ENCODE measurements around the gene ZNF91.
A peak's percentile ranks its signal among the peaks of the same experiment; 100 is the strongest.
"Not testable (repeated sequence)": the region's sequence is repeated elsewhere in the genome, so short reads cannot be mapped to it uniquely, and the experiment has no call there.

Gene ZNF91

GRCh38 chr19:23395722-23396117 lies 449 bp upstream of the ZNF91 start:
- not testable (repeated sequence) for DNase-seq (ENCODE audit: low spot score)

- DNase-seq (ENCODE audit: low spot score) = peak; percentile 25
Measured at GRCh38 chr19:23394511-23394910, 760 bp downstream of the ZNF91 start.

- DNase-seq (ENCODE audit: low spot score) = no peak
Measured at GRCh38 chr19:23393121-23393520, 2.1 kb downstream of the ZNF91 start.

DNA sequence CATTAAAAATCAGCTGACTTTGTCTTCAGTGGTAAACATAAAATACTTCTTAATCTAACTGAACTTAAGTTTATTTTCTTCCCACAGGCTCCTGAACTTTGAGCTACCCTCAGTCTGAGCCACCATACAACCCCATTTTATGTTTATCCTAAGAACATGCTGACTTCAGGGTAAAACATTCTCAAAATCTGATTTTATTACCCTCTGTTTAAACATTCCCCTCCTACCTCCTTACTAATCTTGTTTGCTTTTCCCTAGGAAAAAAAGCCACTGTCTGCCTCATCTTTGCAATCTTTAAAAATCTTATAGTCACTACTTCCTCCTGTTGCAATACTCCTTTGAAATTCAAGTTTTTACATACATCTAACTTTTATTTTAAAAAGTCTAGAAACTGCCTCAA lies 4.0 kb downstream of the ZNF91 start:
- no peak for DNase-seq (ENCODE audit: low spot score)

DNA sequence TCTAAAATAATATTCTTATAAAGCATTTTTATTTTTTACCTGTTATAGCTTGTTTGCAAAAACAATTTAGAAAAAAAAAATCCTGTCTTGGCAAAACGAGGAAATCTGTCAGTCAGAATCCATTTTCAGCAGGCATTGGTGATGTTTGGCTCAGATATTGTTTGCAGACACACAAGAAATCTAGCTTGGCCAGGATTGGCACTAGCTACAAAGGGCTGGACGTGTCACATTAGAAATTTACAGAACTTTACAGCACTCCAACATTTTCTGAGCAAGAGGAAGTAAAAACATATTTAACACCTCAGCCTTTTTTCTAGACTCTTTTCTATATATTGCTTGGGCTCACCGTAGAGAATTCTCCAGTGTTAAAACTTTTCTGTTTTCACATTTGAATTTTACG lies 9.9 kb downstream of the ZNF91 start:
- no peak for DNase-seq (ENCODE audit: low spot score)

DNA sequence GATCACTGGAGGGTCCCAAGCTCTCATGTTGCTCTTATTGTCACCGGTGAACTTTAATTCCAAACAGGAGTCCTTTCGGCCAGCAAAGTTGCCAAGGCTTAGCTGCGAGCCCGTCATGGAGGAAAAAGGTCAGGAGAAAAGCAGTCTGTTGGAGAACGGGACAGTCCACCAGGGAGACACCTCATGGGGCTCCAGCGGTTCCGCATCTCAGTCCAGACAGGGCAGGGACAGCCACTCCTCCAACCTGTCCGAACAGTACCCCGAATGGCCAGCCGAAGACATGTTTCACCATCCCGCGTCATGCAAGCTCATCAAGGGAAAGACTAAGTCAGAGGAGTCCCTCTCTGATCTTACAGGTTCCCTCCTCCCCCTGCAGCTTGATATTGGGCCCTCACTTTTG lies 10.4 kb downstream of the ZNF91 start:
- DNase-seq (ENCODE audit: low spot score) = no peak

DNA sequence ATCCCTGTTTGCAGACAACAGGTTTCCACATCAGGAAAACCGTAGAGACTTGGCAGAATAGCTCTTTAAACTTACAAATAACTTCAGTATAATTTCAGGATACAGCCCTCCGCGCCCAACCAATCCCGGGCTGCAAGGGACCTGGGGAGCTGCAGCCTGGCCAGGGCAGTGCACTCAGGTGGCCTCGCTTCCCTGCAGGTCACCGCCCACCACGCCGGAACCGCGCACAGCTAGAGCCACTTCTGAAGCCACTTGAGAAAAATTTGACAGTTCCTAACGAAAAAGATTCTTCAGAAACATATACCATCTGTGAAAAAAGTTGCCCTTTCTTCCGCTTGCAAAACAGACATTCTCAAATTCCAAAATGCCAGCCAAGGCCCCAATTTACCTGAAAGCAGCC lies 11.1 kb downstream of the ZNF91 start:
- no peak for DNase-seq (ENCODE audit: low spot score)

GRCh38 chr19:23382955-23383354 lies 12.3 kb downstream of the ZNF91 start:
- DNase-seq (ENCODE audit: low spot score) = no peak

- DNase-seq (ENCODE audit: low spot score) = no peak
Measured at GRCh38 chr19:23381114-23381513, 14.2 kb downstream of the ZNF91 start.

DNA sequence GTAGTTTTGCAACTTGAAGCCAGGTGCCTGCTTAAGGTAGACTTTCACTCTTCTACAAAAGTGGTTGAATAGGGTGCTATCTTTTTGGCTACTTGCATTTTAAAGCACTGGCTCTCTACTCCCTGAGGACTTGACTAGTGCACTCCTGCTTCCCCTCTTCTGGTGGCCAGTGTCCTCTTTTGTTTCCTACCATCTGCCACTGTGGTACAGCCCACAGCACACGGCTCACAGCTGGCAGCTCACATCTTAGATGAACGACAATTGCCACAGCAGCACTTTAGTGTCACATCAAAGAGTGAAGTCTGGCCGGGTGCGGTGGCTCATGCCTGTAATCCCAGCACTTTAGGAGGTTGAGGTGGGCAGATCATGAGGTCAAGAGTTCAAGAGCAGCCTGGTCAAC lies 15.6 kb downstream of the ZNF91 start:
- not testable (repeated sequence) for DNase-seq (ENCODE audit: low spot score)

GRCh38 chr19:23378948-23379347 lies 16.3 kb downstream of the ZNF91 start:
- DNase-seq (ENCODE audit: low spot score) = no peak

GRCh38 chr19:23377276-23377675 lies 18.0 kb downstream of the ZNF91 start:
- DNase-seq (ENCODE audit: low spot score) = no peak

- DNase-seq (ENCODE audit: low spot score) = no peak
Measured at GRCh38 chr19:23366437-23366836, 28.8 kb downstream of the ZNF91 start.

DNA sequence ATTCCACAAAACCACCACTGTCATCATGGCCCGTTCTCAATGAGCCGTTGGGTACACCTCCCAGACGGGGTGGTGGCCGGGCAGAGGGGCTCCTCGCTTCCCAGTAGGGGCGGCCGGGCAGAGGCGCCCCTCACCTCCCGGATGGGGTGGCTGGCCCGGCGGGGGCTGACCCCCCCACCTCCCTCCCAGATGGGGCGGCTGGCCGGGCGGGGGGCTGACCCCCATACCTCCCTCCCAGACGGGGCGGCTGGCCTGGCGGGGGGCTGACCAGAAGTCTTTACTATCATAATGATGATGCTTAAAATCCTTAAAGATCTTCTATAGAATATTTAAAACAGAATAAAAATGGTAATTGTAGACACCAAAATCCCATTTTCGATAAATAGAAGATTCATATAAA lies 29.2 kb downstream of the ZNF91 start:
- DNase-seq (ENCODE audit: low spot score) = not testable (repeated sequence)

DNA sequence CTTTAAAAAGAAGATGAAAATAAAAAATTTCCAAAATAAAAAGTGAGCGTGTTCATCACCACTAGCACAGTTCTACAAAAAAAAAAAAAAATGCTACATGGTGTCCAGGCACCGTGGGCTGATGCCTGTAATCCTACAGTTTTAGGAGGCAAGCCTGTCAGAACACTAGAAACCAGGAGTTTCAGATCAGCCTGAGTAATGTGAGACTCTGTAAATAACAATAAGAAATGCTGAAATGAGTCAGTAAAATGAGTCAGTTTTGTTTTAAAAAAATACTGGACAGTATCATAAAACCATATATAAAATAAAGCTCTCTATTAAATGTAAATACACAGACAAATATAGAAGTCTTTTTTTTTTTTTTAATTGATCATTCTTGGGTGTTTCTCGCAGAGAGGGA lies 30.0 kb downstream of the ZNF91 start:
- DNase-seq (ENCODE audit: low spot score) = no peak

DNA sequence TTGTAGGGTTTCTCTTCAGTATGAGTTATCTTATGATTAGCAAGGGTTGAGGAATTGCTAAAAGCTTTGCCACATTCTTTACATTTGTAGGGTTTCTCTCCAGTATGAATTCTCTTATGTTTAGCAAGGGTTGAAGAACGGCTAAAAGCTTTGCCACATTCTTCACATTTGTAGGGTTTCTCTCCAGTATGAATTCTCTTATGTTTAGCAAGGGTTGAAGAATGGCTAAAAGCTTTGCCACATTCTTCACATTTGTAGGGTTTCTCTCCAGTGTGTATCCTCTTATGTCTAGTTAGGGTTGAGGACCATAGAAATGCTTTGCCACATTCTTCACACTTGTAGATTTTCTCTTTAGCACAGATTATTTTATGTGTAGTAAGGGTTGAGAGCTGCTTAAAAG lies 33.4 kb downstream of the ZNF91 start:
- DNase-seq (ENCODE audit: low spot score) = not testable (repeated sequence)

GRCh38 chr19:23351806-23352205 lies 43.5 kb downstream of the ZNF91 start:
- DNase-seq (ENCODE audit: low spot score) = no peak

GRCh38 chr19:23346696-23347095 lies 48.6 kb downstream of the ZNF91 start:
- DNase-seq (ENCODE audit: low spot score) = no peak

DNA sequence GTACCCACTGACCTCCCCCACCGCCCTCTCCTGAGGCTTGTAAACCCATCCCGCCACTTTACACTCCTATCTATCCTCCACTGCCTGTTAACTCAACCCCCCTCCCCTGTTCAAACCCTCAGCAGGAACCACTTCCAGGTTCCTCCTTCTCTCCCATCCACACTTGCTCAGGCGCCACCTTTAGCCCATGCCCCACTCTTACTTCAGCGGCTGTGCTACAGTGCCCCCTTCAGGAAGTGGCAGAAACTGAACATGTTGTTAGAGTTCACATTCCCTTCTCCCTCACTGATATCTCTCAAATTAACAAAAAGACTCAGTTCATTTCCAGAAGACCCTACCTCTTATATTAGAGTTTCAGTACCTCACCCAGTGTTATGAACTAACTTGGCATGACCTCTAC lies 49.4 kb downstream of the ZNF91 start:
- no peak for DNase-seq (ENCODE audit: low spot score)

DNA sequence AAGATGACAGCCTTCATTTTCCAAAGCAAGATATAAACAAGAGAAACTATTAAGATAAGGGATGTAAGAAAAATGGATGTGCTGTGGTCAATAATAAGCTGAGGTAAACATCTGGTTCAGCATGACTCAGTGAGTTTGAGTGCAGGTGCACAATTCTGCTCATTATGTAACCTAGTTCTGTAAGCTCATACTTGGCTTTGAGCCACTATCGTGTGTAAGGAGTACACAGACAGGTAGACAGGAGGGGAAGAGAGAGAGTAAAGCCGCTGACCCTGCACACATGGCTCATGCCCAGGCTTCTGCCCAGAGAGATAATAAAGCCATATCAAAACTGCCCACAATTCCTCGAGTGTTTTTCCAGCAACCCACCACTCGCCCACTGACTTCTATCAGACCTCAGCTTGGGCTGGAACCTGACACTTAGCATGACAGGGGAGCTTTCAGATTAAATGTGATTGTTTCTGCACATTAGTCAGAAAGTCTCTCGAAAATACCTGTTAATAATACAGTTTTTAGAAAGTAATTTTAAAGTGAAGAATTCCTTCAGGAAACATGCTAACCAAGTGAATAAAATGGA lies 51.7 kb downstream of the ZNF91 start:
- DNase-seq (ENCODE audit: low spot score) = no peak

DNA sequence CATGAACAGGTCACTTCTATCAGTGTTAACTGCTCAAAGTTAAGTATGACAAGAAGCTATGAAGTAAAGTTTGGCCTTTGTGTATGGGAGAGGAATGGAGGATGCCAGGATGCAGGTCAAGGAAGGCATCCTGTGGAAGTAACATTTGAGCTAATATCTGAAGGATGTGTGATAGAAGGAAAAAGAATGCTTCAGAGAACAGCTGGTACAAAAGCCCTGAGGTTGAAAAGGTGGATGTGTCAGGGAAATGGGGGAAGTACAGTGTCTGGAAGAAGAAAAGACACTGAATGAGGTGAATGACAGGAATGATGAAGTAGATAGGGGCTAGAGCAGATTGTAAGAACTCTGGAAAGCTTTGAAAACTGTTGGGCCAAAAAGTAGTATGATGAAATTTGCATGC lies 67.1 kb downstream of the ZNF91 start:
- DNase-seq (ENCODE audit: low spot score) = no peak

DNA sequence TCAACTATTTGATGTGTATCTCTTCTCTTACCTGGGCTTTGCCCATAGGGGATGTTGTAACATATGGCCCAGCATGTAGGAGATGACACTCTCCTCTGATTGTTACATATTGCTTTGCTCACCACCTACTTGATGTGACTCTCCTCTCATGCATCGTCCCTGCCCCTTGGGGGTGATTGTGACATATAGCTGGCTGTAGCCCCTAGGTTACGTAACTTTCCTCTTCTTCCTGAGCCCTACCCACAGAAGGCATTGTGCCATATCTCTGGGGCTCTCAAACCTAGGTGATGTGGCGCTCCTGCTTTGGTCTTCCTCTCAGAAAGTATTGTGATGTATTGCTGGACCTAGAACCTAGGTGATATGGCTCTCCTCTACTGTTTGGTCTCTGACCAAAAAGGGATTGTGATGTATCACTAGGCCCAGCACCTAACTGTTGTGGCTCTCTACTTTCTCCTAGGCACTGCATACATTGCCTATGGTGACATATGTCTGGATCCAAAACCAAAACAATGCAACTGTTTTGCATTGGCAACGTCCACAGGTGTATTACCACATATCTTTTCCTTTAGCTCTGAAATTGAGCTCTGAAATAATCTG lies 73.2 kb downstream of the ZNF91 start:
- DNase-seq (ENCODE audit: low spot score) = no peak

- not testable (repeated sequence) for DNase-seq (ENCODE audit: low spot score)
Measured at GRCh38 chr19:23321403-23321802, 73.9 kb downstream of the ZNF91 start.

- DNase-seq (ENCODE audit: low spot score) = not testable (repeated sequence)
Measured at GRCh38 chr19:23319571-23319970, 75.7 kb downstream of the ZNF91 start.

Measured in CD4-positive, alpha-beta T cell treated with Interleukin-6 at 100 ng/mL for 8 hours (primary cell).